Dermis microvascular lymphatic vessel endothelial cell (primary cell): ENCODE measurements around the gene SERPIND1. TPM values are rescaled to one million over a fixed set of nuclear protein-coding genes. Genes with fewer than 3 reads are reported as not detected.
"Not testable (repeated sequence)": the region's sequence is repeated elsewhere in the genome, so short reads cannot be mapped to it uniquely, and the experiment has no call there.

ENCODE experiments used
- DNase-seq, 2 donors: peaks; one replicate each; pipeline versions ENCODE4 v3.0.0 to v3.0.0-alpha.2; 2010; ENCODE audit warnings: low read depth in 2 of 2
- total RNA-seq: library from RNA; depleted of rRNA; stranded (reverse); fragments of >200 nt; gene quantifications from 2 replicates; pipeline ENCODE4 v1.2.1, GENCODE V29; 2014

The SERPIND1 gene
- total RNA-seq = under 0.01 TPM in 1 of 2 replicates, not detected in the other

GRCh38 chr22:20773793-20774212, at the start of gene SERPIND1:
TSS of gene SERPIND1 (plus strand) at chr22:20774113. CDS start at chr22:20779313, 5,200 bp downstream.
- no peak for DNase-seq

- no peak for DNase-seq
These were observed 49.0 kb upstream of the SERPIND1 start for GRCh38 chr22:20724676-20725454.

GRCh38 chr22:20725987-20726558, 47.8 kb upstream of the SERPIND1 start:
- no peak for DNase-seq

- DNase-seq = no peak
These were observed 46.5 kb upstream of the SERPIND1 start for GRCh38 chr22:20727118-20728015.

GRCh38 chr22:20728523-20729190, 45.3 kb upstream of the SERPIND1 start:
- no peak for DNase-seq

GRCh38 chr22:20729194-20729593, 44.7 kb upstream of the SERPIND1 start:
- DNase-seq = no peak

GRCh38 chr22:20732431-20732830, 41.5 kb upstream of the SERPIND1 start:
- not testable (repeated sequence) for DNase-seq

GRCh38 chr22:20735356-20736162, 38.4 kb upstream of the SERPIND1 start:
- DNase-seq = not testable (repeated sequence)

GRCh38 chr22:20736891-20737290, 37.0 kb upstream of the SERPIND1 start:
- DNase-seq = not testable (repeated sequence)

GRCh38 chr22:20738394-20739089, 35.4 kb upstream of the SERPIND1 start:
- DNase-seq = no peak

GRCh38 chr22:20740222-20740951, 33.5 kb upstream of the SERPIND1 start:
- no peak for DNase-seq

- DNase-seq = no peak
These were observed 32.8 kb upstream of the SERPIND1 start for GRCh38 chr22:20741008-20741633.

- DNase-seq = peak; percentile 24 to 42
These were observed 32.0 kb upstream of the SERPIND1 start for GRCh38 chr22:20741634-20742581.

- no peak for DNase-seq
These were observed 31.1 kb upstream of the SERPIND1 start for GRCh38 chr22:20742764-20743163.

- no peak for DNase-seq
These were observed 29.5 kb upstream of the SERPIND1 start for GRCh38 chr22:20744456-20744855.

GRCh38 chr22:20745119-20745518, 28.8 kb upstream of the SERPIND1 start:
- DNase-seq = no peak

GRCh38 chr22:20746431-20747189, 27.3 kb upstream of the SERPIND1 start:
- no peak for DNase-seq
